ENCODE data around the gene CGRRF1. TPM values are rescaled to one million over a fixed set of nuclear protein-coding genes. Genes with fewer than 3 reads are reported as not detected.

The CGRRF1 gene
- total and polyA plus RNA-seq, 2 of the 13 experiments (the other 11 are each of a cell fraction or from before 2014, with no cell fraction given) = 16.8 to 18.2 TPM

- no peak overlapping the region for H2AFZ ChIP-seq (ENCODE audit: low read length)
- POLR2A ChIA-PET = no interaction called here
- CTCF ChIA-PET (ENCODE audit: low intra/inter-chr PET ratio, low total read pairs) = no interaction called here
Observed at GRCh38 chr14:54475187-54475899, 34.4 kb upstream of the CGRRF1 start.

More at GRCh38 chr14:54475187-54475899, 34.4 kb upstream of the CGRRF1 start:
- no TSS peak for BruUV-seq (replicated peaks)
- Histone ChIP-seq H3K27ac (ENCODE audit: extremely low read length, insufficient read depth, low read length) (no peak overlapping the region), H3K4me2 (ENCODE audit: low read depth, low read length) (no peak overlapping the region), H3K79me2 (ENCODE audit: insufficient read depth, low read length) (no peaks in the 10 kb centered on the region), H4K20me1 (ENCODE audit: insufficient read depth, low read length) (no peaks in the 10 kb centered on the region), H3K36me3 (replicated peaks in 1 of 2; ENCODE audit: control insufficient read depth in 1 of 2, insufficient read depth in 2 of 2, low read length in 2 of 2) (peaks cover 3 to 24% of the 10 kb centered on the region in 2 experiments; a peak in 4 of 5 replicates), H3K4me1 (ENCODE audit: insufficient read depth, low read length) (0 out of 2 replicates have a peak, but pooled peaks cover 14% of the 10 kb centered on the region), H3K4me3 (replicated peaks in 1 of 3; ENCODE audit: insufficient read depth in 1 of 3, low read depth in 2 of 3, low read length in 3 of 3) (no peak overlapping the region), H3K9ac (ENCODE audit: insufficient read depth, low read depth, low read length) (no peak overlapping the region), H3K9me3 (ENCODE audit: low read length) (no peaks in the 10 kb centered on the region), H3K27me3 (ENCODE audit: control insufficient read depth in 1 of 2, insufficient read depth in 2 of 2, low read length in 2 of 2) (no peaks in the 10 kb centered on the region)
- TF ChIP-seq ZEB1 (IDR thresholded peaks at IDR 0.05; ENCODE audit: insufficient replicate concordance, low read depth) (no peak), THAP8 (CRISPR knock-in tag; IDR thresholded peaks at IDR 0.05; ENCODE audit: borderline replicate concordance) (no peak), MAFK (conservative IDR thresholded peaks at IDR 0.05 in 1 of 2, IDR thresholded peaks at IDR 0.05 in 1 of 2; ENCODE audit: low read length in 2 of 2) (peak in 1 of 2 experiments; percentile 52; a peak in 2 of 4 replicates), ZHX1 (CRISPR knock-in tag; IDR thresholded peaks at IDR 0.05; ENCODE audit: low read depth) (no peak), MAFF (IDR thresholded peaks at IDR 0.05; ENCODE audit: low read depth, low read length) (peak; percentile 44; the same call in 1 of the 2 replicates), ZNF772 (CRISPR knock-in tag; IDR thresholded peaks at IDR 0.05) (no peak), ZNF660 (CRISPR knock-in tag; IDR thresholded peaks at IDR 0.05; ENCODE audit: borderline replicate concordance, low read depth) (no peak), ZNF281 (CRISPR knock-in tag; IDR thresholded peaks at IDR 0.05; ENCODE audit: borderline replicate concordance) (no peak), ZNF274 (CRISPR knock-in tag; IDR thresholded peaks at IDR 0.05) (no peak), RFX1 (IDR thresholded peaks at IDR 0.05) (peak; percentile 34; the same call in 1 of the 2 replicates), AKAP8 (CRISPR knock-in tag; IDR thresholded peaks at IDR 0.05) (no peak), RFXAP (CRISPR knock-in tag; IDR thresholded peaks at IDR 0.05; ENCODE audit: borderline replicate concordance) (no peak)
- FAIRE-seq (peak; percentile 51), ATAC-seq (no peak), DNase-seq (ENCODE audit: low spot score) (no peak)
- intact Hi-C loops (cut with micrococcal nuclease; ENCODE audit: unreplicated experiment) (no loop called here), in situ Hi-C loops (cut with HindIII; ENCODE audit: extremely low pct_ligation_motif_present, low pct_unique_long_range_greater_than_20kb) (no loop called here)
- 96% methylated on average over 4 of the region's 4 CpGs for WGBS (ENCODE audit: low lambda C conversion rate)

Data from HepG2 (cell line).